GM10847 (cell line): ENCODE measurements around the gene TMEM125.

Source experiments
- POLR2A ChIP-seq: IDR thresholded peaks from 2 replicates; pipeline ENCODE4 v1.6.1; 2011; ENCODE audit not compliant: insufficient read length; ENCODE audit errors: extremely low read depth

The TMEM125 gene

DNA sequence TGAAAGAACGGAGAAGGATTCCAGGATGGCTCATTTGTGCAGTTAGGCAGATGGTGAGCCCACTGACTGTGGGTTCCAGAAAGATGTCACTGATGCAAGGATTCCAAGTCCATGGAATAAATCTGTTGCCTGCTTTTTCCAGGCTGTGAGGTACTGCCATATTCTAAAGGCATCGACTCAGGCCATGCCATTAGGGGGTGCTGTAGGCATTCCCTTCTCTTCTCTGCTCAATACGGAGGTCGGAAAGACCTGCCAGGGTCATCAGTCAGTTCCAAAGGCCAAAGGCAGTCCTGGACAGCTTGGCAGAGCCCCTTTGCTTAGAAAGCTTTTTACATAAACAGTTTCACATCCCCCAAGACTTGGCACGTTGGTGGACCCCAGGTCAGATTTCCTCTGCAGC, 31.7 kb upstream of the TMEM125 start:
- no peak for TF ChIP-seq POLR2A

DNA sequence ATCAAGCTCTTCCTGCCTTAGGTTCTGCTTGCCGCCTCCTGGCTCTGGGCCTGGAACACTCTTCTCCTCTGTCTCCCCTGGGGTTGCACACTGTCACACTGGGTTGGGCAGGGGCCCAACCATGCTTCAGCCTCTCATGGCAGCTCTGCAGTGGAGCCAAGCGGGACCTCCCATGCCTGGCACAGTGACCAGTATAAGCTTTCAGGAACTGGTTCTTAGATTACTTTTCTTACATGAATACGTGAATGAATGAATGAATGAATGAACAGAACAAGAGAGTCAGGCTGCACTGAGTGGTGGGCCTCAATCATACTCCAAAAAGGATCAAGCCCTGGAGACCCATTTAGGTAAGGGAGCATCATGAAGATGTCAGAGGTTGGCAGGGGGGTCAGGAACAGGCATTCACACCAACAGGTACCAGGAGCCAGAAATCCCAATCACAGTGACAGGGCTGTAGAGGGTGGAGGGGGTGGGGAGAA, 30.8 kb upstream of the TMEM125 start:
- no peak for TF ChIP-seq POLR2A

DNA sequence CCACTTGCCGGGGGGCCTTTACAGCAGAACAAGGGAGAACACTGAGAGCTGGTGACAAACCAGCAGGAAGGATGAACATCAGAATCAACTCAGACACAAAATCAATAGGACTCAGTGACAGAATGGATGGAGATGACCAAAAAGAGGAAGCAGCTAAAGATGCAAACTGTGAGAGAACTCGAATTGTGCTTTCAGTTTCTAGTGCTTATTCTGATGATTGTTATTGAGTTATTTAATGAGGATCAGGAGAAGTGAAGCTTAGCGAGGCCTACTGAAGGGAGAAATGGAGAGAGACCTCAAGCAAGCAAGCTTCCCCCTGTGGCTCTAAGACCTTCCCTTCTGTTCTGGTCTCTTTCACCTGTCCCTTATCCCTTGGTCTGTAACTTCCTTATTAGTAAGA, 30.3 kb upstream of the TMEM125 start:
- TF ChIP-seq POLR2A, result no peak

- TF ChIP-seq POLR2A, result no peak
Observed at GRCh38 chr1:43241413-43241836, 28.4 kb upstream of the TMEM125 start.

DNA sequence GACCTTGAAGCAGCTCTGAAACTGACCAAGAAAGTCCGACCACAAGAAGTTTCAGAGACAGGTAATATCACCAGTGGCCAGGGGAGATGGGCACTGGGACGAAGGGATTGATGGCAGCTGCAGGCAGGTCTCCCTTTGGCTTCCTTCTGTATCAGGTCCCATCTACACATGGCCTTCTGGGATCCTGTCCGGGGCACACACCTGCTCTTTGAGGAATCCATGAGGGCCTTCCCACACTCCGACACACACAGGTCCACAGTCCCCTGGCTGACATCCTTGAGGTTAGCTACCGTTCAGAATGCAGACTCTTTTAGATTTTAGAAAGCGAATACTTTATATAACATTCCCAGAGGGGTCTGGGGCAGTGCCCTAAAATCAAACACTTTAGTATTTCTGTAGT, 26.5 kb upstream of the TMEM125 start:
- no peak for TF ChIP-seq POLR2A

- no peak for TF ChIP-seq POLR2A
Observed at GRCh38 chr1:43246466-43247213, 23.1 kb upstream of the TMEM125 start.

- TF ChIP-seq POLR2A, result no peak
Observed at GRCh38 chr1:43247256-43247921, 22.4 kb upstream of the TMEM125 start.

GRCh38 chr1:43250351-43250761, 19.4 kb upstream of the TMEM125 start:
- no peak for TF ChIP-seq POLR2A

- no peak for TF ChIP-seq POLR2A
Observed at GRCh38 chr1:43251024-43251423, 18.8 kb upstream of the TMEM125 start.

- TF ChIP-seq POLR2A, result no peak
Observed at GRCh38 chr1:43252225-43252624, 17.6 kb upstream of the TMEM125 start.

- no peak for TF ChIP-seq POLR2A
Observed at GRCh38 chr1:43253173-43253572, 16.6 kb upstream of the TMEM125 start.

GRCh38 chr1:43253876-43254275, 15.9 kb upstream of the TMEM125 start:
- no peak for TF ChIP-seq POLR2A

DNA sequence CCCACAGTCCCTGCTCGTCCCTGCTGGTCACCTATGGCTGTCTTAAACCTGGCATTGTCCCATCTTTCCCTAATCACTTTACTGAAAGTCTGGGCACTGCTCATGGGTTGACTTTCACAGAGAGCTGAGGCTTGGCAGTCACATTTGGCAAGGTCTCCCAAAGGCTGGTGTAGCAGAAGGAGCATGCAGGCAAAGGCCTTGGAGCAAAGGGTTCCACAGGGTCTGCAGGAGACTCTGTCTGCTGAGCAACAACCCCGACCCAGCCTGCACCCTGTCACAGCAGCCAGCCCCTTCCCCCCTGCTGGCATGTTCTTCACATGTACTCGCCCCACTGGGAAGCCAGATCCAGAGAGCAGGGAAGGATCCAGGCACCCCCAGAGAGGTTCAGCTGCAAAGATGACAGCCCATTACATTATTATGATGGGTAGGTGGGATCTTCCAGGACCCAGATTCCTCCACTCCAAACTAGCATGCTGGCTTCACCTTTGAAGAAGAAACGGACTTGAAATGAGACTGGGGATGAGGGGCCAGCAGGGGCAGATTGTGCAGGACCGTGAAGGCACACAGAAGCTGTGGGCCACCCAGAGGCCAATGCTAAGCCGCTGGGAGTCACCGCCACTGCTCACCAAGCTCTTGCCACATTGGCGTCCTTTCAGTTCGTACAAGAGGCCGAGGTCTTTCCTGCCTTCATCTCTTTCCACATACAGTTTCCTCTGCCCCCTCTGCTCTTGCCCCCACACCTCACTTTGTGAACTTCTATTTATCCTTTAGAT, 14.2 kb upstream of the TMEM125 start:
- no peak for TF ChIP-seq POLR2A

GRCh38 chr1:43256675-43257570, 12.9 kb upstream of the TMEM125 start:
- TF ChIP-seq POLR2A, result no peak

DNA sequence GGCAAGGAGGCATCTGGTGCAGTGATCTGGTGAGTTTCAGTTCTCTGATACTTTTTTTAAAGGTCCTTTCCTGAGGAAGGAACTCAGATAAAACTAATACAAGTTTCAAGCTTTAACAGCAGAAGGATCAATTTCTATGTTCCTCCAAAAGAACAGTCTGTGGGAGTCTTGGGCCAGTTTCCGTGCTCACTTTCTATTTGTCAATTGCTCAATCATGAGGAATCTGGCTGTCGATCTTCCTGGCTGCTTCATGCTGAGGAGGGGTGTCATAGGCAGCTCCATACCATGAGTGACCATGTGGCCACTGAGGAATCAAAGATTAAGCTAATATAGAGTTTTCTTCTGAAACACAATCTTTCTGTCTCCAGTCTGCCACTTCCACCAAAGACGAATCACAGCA, 11.4 kb upstream of the TMEM125 start:
- no peak for TF ChIP-seq POLR2A

DNA sequence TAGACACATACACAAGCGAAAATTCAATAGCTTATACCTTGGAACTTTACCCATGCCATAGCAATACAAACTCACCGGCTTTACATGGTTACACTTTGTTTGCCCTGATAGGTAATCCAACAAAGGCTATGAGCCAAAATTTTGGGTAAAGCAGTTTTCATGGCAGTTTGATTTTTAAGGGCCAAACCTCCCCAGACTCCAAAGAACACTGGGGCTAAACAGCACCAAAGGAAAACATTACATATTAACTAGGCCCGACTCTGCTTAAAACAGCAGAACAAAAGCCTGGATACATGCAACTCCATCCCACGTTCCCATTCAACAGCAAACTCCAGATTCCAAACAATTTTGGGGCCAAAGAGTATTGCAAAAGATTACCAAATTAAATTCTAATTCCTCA, 4.4 kb upstream of the TMEM125 start:
- no peak for TF ChIP-seq POLR2A
